Naive thymus-derived CD8-positive, alpha-beta T cell (primary cell): Measurements from ENCODE around the gene CCL27. TPM values are rescaled to one million over a fixed set of nuclear protein-coding genes. Genes with fewer than 3 reads are reported as not detected.
"Not testable (repeated sequence)": the region's sequence is repeated elsewhere in the genome, so short reads cannot be mapped to it uniquely, and the experiment has no call there.

Experiments used
- ATAC-seq, 2 donors: fragments of 150-1000 bp; cut with Tn5 transposase in 1 of 2; sonication (Bioruptor Pico), chemical (Tn5 transposase) in 1 of 2; 1 replicate in 1 of 2; 2 replicates in 1 of 2; pipeline ENCODE4 v1.10.0; 2021; ENCODE audit warnings: mild to moderate bottlenecking in 2 of 2, moderate library complexity in 2 of 2
- POLR2A ChIA-PET: fragments of 350-600 bp; sonication (Branson Sonifier 250); formaldehyde crosslinking; loops from one replicate; lab custom pipeline; 2021; ENCODE audit warnings: antibody characterized with exemption; lab: Charles Lee
- DNase-seq, 10 donors: peaks; one replicate each; pipeline versions ENCODE4 v3.0.0 to v3.0.0-alpha.2; 2020 to 2022
- H3K27ac Mint-ChIP-seq, 10 donors: one replicate each; pipeline ENCODE4 v1.8.0; 2020 to 2022; ENCODE audit warnings: mild to moderate bottlenecking in 10 of 10, mixed read lengths in 10 of 10, moderate library complexity in 4 of 10, inconsistent platforms in 1 of 10
- H3K27me3 Mint-ChIP-seq, 5 donors: one replicate each; pipeline ENCODE4 v1.8.0; 2021 to 2022; ENCODE audit warnings: mixed read lengths in 5 of 5
- H3K36me3 Mint-ChIP-seq, 3 donors: one replicate each; pipeline ENCODE4 v1.8.0; 2020 to 2022; ENCODE audit warnings: mixed read lengths in 3 of 3, mild to moderate bottlenecking in 2 of 3, inconsistent platforms in 1 of 3
- H3K4me1 Mint-ChIP-seq, 4 donors: one replicate each; pipeline ENCODE4 v1.8.0; 2021 to 2022; ENCODE audit warnings: mixed read lengths in 4 of 4
- H3K4me3 Mint-ChIP-seq, 10 donors: one replicate each; pipeline ENCODE4 v1.8.0; 2020 to 2022; ENCODE audit warnings: mild to moderate bottlenecking in 10 of 10, mixed read lengths in 10 of 10, moderate library complexity in 6 of 10, inconsistent platforms in 1 of 10
- H3K9me3 Mint-ChIP-seq, 9 donors: one replicate each; pipeline ENCODE4 v1.8.0; 2020 to 2022; ENCODE audit warnings: mixed read lengths in 9 of 9, mild to moderate bottlenecking in 3 of 9, inconsistent platforms in 1 of 9, moderate library complexity in 1 of 9
- polyA plus RNA-seq, 3 donors: library from polyadenylated mRNA; unstranded; fragments of 300-500 nt; fragmentation: Illumina TruSeq; gene quantifications; one replicate each; pipeline ENCODE4 v1.2.3, GENCODE V29; 2021
- total RNA-seq, 8 experiments: library from RNA in 2 of 8; stranded (reverse) in 2 of 8; gene quantifications; one replicate each; pipeline ENCODE4 v1.2.3 and lab custom pipeline; 2021 to 2026

Gene CCL27
- total and polyA plus RNA-seq, 5 experiments from 2014 or later = not detected

GRCh38 chr9:34644766-34645314, 17.6 kb downstream of the CCL27 start:
- Mint-ChIP-seq H3K4me3 (peak overlapping the region in 2 of 10 donors; percentile 15 to 42), H3K27ac (peak overlapping the region in 1 of 10 donors; percentile 86)
- POLR2A ChIA-PET = interaction anchor here (0.6 to 4.1 kb wide), 6 partner anchors 15 to 122 kb away, joined by 3 to 17 read pairs (median 4); partner anchors contain the start of genes ARID3C, DCTN3, ENHO and RPP25L

DNA sequence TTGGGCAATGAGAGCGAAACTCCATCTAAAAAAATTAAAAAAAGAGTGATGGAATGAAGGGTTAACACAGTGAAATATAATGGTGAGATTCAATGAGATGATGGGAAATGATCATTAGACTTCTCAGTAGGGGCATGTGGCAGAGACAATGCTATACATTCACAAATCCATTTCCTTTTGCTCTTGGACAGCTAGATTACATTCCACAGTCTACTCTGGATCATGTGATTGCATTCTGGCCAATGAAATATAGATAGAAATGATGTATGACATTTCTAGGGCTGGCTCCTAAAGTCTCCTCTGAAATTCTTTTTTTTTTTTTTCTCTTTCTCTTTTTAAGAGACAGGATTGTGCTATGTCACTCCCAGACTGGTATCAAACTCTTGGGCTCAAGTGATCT, 19.8 kb downstream of the CCL27 start:
- Mint-ChIP-seq H3K27me3 (no peaks in the 10 kb centered on the region), H3K4me1 (peaks cover 15 to 29% (median 24%) of the 10 kb centered on the region in 4 donors), H3K9me3 (no peaks in the 10 kb centered on the region), H3K4me3 (no peak overlapping the region), H3K36me3 (no peaks in the 10 kb centered on the region), H3K27ac (peak overlapping the region in 1 of 10 donors; percentile 11)
- ATAC-seq = no peak
- POLR2A ChIA-PET = interaction anchor here (0.5 to 0.7 kb wide), 2 partner anchors 309 to 825 kb away, joined by 4 read pairs; no protein-coding TSS in a partner anchor
- no peak for DNase-seq

More at GRCh38 chr9:34644766-34645314, 17.6 kb downstream of the CCL27 start:
- H3K36me3 Mint-ChIP-seq = peaks cover 0 to 21% (median 6%) of the 10 kb centered on the region in 3 donors
- ATAC-seq (no peak), DNase-seq (no peak)
- peaks cover 24 to 38% (median 31%) of the 10 kb centered on the region in 4 donors for H3K4me1 Mint-ChIP-seq
- no peaks in the 10 kb centered on the region for H3K27me3 Mint-ChIP-seq
- H3K9me3 Mint-ChIP-seq = no peaks in the 10 kb centered on the region

DNA sequence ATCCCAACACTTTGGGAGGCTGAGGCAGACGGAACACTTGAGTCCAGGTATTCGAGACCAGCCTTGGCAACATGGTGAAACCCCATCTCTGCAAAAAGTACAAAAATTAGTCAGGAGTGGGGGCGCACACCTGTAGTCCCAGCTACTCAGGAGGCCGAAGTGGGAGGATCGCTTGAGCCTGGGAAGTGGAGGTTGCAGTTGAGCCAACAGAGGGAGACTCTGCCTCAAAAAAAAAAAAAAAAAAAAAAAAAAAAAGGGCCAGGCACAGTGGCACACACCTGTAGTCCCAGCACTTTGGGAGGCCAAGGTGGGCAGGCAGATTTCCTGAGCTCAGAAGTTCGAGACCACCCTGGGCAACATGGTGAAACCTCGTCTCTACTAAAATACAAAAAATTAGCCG, 23.1 kb downstream of the CCL27 start:
- not testable (repeated sequence) for H3K36me3 Mint-ChIP-seq, H3K4me3 Mint-ChIP-seq, H3K27me3 Mint-ChIP-seq, H3K9me3 Mint-ChIP-seq, DNase-seq, ATAC-seq
- POLR2A ChIA-PET = interaction anchor here (0.7 to 3.3 kb wide), 4 partner anchors 15 to 363 kb away, joined by 4 to 32 read pairs (median 4); no protein-coding TSS in a partner anchor
- Mint-ChIP-seq H3K4me1 (peaks cover 12 to 34% (median 30%) of the 10 kb centered on the region in 4 donors), H3K27ac (peak overlapping the region in 2 of 10 donors; percentile 93)

GRCh38 chr9:34638138-34638445, 24.4 kb downstream of the CCL27 start:
- Mint-ChIP-seq H3K9me3 (no peaks in the 10 kb centered on the region), H3K36me3 (peaks cover 0 to 4% (median 0%) of the 10 kb centered on the region in 3 donors), H3K27ac (peak overlapping the region; percentile 91 to 96 (median 94)), H3K4me1 (peaks cover 16 to 42% (median 34%) of the 10 kb centered on the region in 4 donors), H3K27me3 (no peaks in the 10 kb centered on the region), H3K4me3 (peak overlapping the region; percentile 82 to 93 (median 90))
- no peak for ATAC-seq
- POLR2A ChIA-PET = interaction anchor here (0.5 to 5.5 kb wide), 19 partner anchors 9 to 1348 kb away, joined by 3 to 55 read pairs (median 6); partner anchors contain the start of genes ARID3C, CCL27, DCTN3 and ENHO
- DNase-seq = no peak

DNA sequence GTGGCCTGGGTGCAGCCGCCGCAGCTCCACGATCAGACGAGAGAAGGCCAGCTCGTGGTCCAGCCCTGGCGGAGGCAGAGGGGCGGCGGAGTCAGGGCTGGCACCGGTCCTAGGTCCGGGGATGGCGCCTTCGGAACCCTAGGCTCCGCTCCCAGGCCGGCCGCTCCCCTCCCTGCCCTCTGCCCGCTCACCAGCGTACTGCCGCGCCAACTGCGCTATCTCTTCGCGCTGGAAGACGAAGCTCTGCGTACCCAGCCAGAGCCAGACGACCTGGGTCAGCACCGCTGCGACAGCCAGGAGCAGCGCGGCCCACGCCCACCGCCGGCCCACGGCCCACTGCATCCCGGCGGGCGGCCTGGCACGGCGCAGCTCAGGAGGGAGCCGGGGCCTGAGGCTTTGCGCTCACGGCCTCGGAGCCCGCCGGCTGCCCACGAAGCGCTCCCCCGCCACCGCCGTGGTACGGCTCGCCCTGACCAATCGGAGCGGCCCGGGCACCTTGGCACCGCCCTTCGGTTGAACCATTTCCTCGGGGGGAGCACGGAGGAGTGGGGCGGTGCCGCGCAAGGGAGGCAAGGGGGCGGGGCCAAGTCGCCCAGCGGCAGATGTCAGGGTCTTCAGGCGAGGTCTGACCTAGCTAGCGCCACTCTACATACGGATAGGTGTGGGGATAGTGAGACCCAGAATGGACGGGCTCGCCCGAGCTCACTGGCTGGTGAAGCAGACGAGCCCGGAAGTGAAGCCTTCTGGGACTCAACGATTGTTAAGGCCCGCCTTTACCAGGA, 24.9 kb downstream of the CCL27 start, which contains the start of gene SIGMAR1:
SIGMAR1 (minus strand) TSS at position 432 of the 782 bp plus-strand sequence; CDS start at position 342, 90 bp downstream.
- peak within 1 kb of the TSS; percentile 91 to 96 (median 94) for H3K27ac Mint-ChIP-seq
- H3K27me3 Mint-ChIP-seq = no peaks in the 10 kb centered on the region
- POLR2A ChIA-PET = interaction anchor here (0.6 to 5.5 kb wide), 20 partner anchors 8 to 1348 kb away, joined by 3 to 55 read pairs (median 6); partner anchors contain the start of genes ARID3C, CCL27, DCTN3 and ENHO
- H3K4me3 Mint-ChIP-seq = peak within 1 kb of the TSS; percentile 82 to 93 (median 90)
- no peaks in the 10 kb centered on the region for H3K9me3 Mint-ChIP-seq
- peak; percentile 89 to 92 for ATAC-seq
- peaks cover 0 to 4% (median 0%) of the 10 kb centered on the region in 3 donors for H3K36me3 Mint-ChIP-seq
- H3K4me1 Mint-ChIP-seq = peaks cover 18 to 42% (median 34%) of the 10 kb centered on the region in 4 donors
- DNase-seq = peak; percentile 85 to 97 (median 93)

- DNase-seq (no peak), ATAC-seq (no peak)
- POLR2A ChIA-PET = interaction anchor here (0.6 to 5.5 kb wide), 14 partner anchors 9 to 1020 kb away, joined by 3 to 55 read pairs (median 8); partner anchors contain the start of genes CCL27, DCTN3, GALT and IL11RA
- Mint-ChIP-seq H3K27me3 (no peaks in the 10 kb centered on the region), H3K36me3 (peaks cover 0 to 4% (median 0%) of the 10 kb centered on the region in 3 donors), H3K9me3 (no peaks in the 10 kb centered on the region), H3K4me1 (peaks cover 20 to 42% (median 34%) of the 10 kb centered on the region in 4 donors), H3K4me3 (peak overlapping the region; percentile 82 to 93 (median 90)), H3K27ac (peak overlapping the region; percentile 63 to 95 (median 89))
These were observed 25.6 kb downstream of the CCL27 start for GRCh38 chr9:34636791-34637355.

- POLR2A ChIA-PET = interaction anchor here (0.6 to 5.5 kb wide), 6 partner anchors 11 to 603 kb away, joined by 3 to 51 read pairs (median 14); partner anchors contain the start of genes CCL27, DCTN3, GALT and RPP25L
- peaks cover 0 to 4% (median 0%) of the 10 kb centered on the region in 3 donors for H3K36me3 Mint-ChIP-seq
- peaks cover 0 to 4% (median 0%) of the 10 kb centered on the region in 5 donors for H3K27me3 Mint-ChIP-seq
- peaks cover 20 to 42% (median 34%) of the 10 kb centered on the region in 4 donors for H3K4me1 Mint-ChIP-seq
- DNase-seq = no peak
- H3K9me3 Mint-ChIP-seq = no peaks in the 10 kb centered on the region
- ATAC-seq = no peak
- peak overlapping the region in 9 of 10 donors; percentile 14 to 86 (median 49) for H3K4me3 Mint-ChIP-seq
- peak overlapping the region in 2 of 10 donors; percentile 4 to 73 for H3K27ac Mint-ChIP-seq
These were observed 26.9 kb downstream of the CCL27 start for GRCh38 chr9:34635556-34635955.

DNA sequence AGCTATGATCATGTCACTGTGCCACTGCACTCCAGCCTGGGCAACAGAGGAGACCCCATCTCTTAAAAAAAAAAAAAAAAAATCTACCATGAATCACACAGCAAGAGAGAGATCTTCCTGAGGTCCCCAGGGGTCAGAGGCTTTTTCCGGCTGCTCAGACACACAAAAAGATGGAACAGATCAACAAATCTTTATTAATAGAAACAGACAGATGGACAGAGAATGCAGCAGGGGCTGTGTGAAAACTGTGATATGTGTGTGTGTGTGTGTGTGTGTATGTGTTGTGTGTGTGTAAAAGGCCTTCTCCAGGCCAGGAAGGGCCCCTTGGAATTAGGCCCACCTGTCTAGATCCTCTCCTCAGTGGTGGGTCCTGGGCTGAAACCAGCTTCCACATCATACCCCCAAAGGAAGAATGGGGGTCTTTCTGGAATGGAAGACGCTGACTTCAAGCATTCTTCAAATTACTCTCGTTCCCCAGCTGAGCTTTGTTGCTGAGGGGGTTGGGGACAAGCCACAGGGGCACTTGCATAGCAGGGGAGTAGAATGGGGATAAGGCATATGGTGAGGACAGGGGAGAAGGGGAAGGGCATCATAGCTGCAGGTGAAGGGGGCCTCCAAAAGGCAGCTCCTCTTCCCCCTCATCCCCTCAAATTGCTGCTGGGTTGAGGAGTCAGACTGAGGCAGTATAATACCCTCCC, 27.8 kb downstream of the CCL27 start:
- peaks cover 23 to 42% (median 36%) of the 10 kb centered on the region in 4 donors for H3K4me1 Mint-ChIP-seq
- ATAC-seq = no peak
- peaks cover 0 to 4% (median 0%) of the 10 kb centered on the region in 3 donors for H3K36me3 Mint-ChIP-seq
- peaks cover 0 to 12% (median 3%) of the 10 kb centered on the region in 5 donors for H3K27me3 Mint-ChIP-seq
- POLR2A ChIA-PET = interaction anchor here (0.6 to 5.5 kb wide), 7 partner anchors 12 to 602 kb away, joined by 3 to 51 read pairs (median 6); partner anchors contain the start of genes DCTN3, GALT and RPP25L
- H3K27ac Mint-ChIP-seq = peak overlapping the region in 2 of 10 donors; percentile 20 to 25
- no peaks in the 10 kb centered on the region for H3K9me3 Mint-ChIP-seq
- DNase-seq = no peak
- peak overlapping the region in 3 of 10 donors; percentile 18 to 67 (median 49) for H3K4me3 Mint-ChIP-seq

DNA sequence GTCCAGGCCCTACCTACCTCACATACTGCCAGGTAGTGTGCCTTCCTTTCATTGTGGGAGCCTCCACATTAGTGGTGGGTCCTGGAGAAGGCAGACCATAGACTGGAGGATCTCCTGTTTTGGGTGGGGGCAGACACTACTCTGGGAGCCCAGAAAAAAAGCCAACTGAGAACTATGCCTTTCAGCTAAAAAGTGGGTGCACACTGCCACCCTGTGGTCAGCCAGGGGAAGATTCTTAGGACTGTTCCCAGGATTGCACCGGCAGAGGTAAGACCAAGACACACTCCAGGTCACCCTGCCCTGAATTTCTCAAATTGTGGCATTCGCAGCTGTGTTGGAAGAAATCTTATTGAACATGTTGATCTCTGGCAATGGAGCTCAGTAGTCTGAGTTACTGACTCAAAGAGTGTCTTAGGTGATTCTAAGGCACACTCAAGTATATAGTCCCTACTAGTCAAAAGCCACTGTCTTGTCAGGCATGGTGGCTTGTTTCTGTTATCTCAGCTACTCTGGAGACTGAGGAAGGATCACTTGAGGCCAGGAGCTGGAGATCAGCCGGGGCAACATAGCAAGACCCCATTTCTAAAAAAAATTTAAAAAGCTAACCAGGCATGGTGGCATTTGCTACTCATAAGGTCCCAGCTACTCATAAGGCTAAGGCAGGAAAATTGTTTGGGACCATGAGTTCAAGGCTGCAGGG, 28.5 kb downstream of the CCL27 start:
- ATAC-seq (peak; percentile 17 to 26), DNase-seq (peak; percentile 61 to 86 (median 74))
- Mint-ChIP-seq H3K4me3 (peak overlapping the region in 3 of 10 donors; percentile 8 to 55 (median 24)), H3K9me3 (no peaks in the 10 kb centered on the region), H3K27me3 (peaks cover 2 to 19% (median 10%) of the 10 kb centered on the region in 5 donors), H3K36me3 (peaks cover 0 to 4% (median 0%) of the 10 kb centered on the region in 3 donors), H3K27ac (peak overlapping the region in 3 of 10 donors; percentile 1 to 8 (median 2)), H3K4me1 (peaks cover 26 to 49% (median 40%) of the 10 kb centered on the region in 4 donors)
- POLR2A ChIA-PET = interaction anchor here (1.5 to 5.5 kb wide), 4 partner anchors 11 to 22 kb away, joined by 3 to 51 read pairs (median 12); partner anchors contain the start of genes DCTN3, GALT and RPP25L

DNA sequence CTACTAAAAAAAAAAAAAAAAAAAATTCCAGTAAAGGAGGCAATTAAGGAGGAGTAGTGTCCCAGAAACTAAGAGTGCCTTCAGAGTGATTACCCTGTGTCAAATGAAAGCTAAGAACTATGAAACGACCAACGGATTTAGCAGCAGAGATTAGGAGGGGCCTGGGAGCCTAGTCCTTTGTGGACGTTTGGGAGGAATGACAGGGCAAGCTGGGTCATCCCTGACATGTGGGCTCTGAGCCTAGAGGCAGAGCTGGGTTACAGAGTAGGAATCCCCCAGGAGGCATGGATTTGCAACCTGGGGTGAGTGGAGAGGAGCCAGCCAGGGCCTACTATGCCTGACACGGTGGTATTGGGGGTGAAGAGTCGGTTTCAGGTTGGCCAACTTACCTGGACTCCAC, 29.3 kb downstream of the CCL27 start:
- H3K9me3 Mint-ChIP-seq = no peaks in the 10 kb centered on the region
- H3K27ac Mint-ChIP-seq = peak overlapping the region in 1 of 10 donors; percentile 38
- H3K4me3 Mint-ChIP-seq = no peak overlapping the region
- peaks cover 0 to 7% (median 0%) of the 10 kb centered on the region in 3 donors for H3K36me3 Mint-ChIP-seq
- peaks cover 27 to 48% (median 38%) of the 10 kb centered on the region in 4 donors for H3K4me1 Mint-ChIP-seq
- ATAC-seq (no peak), DNase-seq (no peak)
- H3K27me3 Mint-ChIP-seq = peaks cover 6 to 28% (median 16%) of the 10 kb centered on the region in 5 donors
- POLR2A ChIA-PET = interaction anchor here (0.7 to 5.5 kb wide), 5 partner anchors 11 to 60 kb away, joined by 3 to 51 read pairs (median 6); partner anchors contain the start of genes DCTN3, GALT and RPP25L
